GM19099 (cell line): ENCODE results near the gene C4BPA.

Source experiments
- POLR2A ChIP-seq: IDR thresholded peaks from 3 replicates; pipeline ENCODE4 v1.6.1; 2011; ENCODE audit warnings: low read depth; ENCODE audit not compliant: insufficient read length; ENCODE audit errors: extremely low read depth

The C4BPA gene

DNA sequence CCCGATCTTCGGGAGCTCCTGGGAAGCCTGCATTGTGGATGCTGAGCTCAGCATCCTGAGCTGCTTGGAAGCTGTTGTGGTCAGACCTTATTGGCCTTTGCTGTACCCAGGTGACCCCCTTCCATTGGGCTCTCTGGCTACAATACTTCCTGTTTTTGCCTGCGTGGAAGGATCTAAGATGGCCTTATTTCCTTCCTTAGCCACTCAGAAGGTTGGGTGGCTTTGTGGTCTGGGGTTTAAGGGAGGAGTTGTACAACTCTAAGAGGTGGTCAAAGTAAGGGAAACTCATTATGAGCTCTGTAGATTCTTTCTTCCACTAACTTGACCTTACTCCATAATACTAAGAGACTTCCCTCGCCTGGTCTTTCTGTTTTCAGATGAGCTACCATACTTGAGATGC is 33.2 kb upstream of the C4BPA start:
- TF ChIP-seq POLR2A, result no peak

DNA sequence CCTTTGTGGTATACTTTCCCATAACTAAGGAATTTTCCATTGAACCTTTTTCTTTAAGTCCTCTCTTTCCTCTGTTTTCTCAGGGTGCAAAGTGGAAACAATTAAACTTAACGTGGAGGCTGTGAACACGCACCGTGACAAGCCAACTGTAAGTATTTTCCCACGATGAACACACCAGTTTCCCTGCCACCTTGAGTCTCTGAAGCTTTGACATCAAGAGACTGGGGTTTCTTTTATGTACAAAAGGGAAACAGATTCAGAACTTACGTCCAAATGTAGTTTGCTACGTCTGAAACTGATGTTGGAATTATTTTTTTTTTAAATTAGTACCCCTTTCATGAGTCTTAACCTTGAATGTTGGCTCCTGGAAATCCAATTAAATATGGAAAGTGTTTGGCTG is 32.6 kb upstream of the C4BPA start:
- no peak for TF ChIP-seq POLR2A

DNA sequence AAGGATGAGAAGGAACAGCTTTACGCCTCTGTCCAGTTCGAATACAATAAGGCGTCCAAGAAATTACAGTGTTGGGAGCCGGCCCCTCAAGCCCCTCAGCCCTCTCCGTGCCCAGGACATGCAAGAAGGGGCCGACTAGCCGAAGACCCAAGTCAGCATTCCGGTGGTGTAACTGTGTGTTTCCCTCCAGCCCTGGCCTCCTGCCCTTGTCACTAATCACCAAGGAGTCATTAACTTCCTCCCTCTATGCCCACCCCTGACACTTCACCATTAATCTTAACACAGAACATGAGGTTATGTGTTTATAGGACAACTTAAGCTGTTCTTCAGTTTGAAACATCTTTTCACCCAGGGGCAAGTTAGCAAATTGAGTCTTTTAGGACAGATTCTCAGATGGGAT is 31.8 kb upstream of the C4BPA start:
- no peak for TF ChIP-seq POLR2A

DNA sequence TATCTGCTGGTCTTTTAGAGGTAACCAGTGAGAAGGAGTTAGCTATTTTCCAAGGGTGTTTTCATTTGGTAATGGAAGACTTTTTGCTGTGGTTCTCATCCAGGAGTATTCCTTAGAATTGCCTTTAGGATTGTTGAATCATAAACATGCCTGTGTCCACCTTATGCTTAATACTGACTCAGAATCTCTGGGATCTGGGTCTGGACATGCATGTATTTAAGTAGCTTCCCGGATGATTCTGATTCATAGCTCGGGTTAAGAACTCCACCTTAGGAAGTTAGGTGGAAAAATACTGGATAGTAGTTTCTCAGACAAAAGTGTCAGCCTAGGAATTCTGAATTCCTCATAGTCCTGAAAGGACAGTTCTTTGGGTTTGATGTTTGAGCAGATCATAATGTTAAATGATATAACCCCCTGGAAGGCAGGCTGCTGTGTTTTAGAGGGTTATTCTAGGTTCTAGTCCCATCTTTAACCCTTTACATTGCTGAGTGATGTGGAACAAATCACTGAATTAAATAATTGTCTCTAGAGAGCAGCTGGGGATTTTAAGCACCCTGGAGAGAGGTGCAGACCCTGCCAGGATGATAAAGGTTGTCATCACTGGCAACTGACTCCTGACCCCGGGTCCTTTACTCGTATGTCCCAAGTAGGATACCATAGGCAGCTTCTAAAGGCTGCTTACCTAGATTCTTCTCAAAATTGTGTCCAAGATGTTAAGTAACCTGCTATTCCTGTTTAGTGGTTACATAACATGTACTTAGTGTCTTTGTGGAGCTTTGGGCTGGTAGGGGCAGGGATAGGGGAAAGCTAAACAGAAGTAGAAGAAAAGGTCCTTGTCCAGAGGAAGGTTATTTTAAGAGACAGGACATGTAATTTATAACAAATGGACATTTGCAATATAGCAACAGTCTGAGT is 29.9 kb upstream of the C4BPA start:
- no peak for TF ChIP-seq POLR2A

DNA sequence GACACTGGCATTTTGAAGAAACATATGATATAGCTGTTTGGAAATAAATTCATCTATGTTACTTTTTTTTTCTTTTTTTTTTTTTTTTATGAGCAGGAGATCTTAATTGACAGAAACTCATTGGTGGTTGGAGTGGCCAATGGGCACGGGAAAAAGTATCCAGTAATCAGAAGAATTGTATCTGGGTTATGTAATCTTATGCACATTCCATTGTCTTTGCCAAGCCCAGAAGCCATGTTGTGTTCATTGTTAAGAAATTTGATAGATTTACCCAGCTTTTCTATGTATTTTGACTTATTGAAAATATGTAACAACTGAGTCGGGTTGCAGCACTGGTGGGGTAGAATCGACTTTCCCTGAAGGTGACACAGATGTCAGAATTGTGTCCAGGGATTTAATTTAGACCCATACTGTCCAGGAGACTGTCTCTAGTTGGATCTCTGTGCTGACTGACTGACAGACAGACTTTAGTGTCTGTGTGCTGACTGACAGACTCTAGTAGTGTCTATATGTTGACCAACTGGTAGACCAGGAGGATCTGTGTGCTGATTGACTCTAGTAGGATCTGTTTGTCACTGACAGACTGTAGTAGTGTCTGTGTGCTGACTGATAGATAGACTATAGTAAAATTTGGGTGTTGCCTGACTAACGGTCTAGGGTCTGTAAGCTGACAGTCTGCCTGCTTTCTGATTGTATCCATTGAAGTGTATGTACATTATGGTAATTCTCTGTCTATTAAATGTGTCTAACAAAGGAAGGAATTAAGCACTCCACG is 27.7 kb upstream of the C4BPA start:
- TF ChIP-seq POLR2A, result no peak

DNA sequence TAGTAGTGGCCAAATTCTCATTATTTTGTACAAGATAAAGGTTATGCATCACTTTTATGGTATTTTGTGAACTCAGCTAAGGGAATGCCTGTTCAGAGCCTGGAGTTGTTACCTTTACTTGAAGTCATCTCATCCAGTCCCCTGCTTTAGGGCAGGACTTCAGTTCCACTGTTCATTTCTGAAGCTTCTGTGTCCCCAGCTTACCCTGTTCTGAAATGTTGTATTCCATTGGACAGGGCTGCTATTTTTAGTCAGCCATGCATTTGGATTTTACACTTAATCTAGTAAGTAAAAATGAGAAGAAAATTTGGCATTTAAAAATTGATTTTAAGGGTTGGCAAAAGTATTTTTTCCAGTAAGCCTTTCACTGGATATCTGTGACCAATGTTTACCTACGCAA is 27.0 kb upstream of the C4BPA start:
- no peak for TF ChIP-seq POLR2A

DNA sequence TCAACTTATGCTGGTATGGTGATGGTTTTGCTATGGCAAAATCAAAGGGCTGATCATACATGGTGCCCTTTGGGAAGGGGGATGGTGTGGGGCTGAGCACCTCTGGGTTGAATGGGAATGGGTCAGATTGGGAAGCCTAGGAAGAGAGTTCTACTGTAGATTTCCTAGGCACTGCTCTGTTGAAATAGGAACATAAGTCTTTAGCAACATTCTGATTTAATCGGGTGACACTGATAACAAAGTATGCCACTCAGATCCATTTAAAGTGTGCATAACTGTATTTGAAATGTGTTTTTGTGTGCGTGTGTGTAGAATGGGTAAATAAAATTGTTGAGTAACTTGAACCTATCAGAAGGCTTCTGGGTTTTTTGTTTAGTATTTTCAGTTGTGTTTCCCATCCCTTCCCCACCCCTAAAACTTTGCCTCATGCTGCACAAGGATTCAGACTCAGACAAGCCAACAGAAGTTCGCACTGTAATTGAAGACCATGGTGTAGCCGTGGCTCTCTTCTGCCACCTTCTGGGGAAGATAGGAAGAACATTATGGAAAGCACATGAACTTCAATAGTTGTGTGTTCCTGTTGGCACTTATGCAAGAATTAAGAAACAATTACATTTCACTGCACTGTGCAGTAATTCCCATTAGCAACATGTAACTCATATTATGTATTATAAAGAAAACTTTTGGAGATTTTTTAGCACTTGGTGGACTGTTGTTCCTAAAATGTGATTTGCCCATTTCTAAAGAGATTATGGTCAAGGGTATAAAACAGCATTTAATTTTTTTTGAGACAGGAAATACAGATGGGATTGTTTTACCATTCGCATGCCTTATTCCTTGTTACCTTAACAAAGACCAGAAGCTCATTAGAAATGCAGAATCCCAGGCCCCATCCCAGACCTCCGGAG is 26.3 kb upstream of the C4BPA start:
- TF ChIP-seq POLR2A, result no peak

DNA sequence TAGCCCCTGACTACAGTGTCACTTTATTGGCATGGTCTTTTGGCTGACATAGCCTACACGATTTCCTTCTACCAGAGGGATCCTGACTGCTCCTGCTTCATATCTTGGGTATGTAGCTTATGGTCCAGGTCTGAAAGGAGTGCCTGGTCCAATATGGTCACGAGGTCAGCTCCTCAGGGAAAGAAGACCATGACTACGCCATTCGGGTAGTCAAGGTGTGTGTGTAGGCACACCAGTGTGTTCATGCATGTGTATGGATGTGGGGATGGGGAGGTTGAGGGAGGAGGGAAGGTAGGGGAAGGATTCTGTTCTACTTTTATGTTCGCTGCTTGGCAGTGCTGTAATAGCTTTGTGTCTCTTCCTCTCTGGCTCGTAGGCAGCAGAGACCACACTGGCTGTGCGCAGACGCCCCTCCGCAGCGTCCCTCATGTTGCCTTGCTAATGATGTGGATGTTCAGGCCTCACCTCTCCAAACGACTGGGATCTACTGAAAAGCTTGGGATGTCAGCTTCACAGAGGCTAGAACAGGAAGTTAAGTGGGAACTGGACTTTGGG is 25.4 kb upstream of the C4BPA start:
- no peak for TF ChIP-seq POLR2A

DNA sequence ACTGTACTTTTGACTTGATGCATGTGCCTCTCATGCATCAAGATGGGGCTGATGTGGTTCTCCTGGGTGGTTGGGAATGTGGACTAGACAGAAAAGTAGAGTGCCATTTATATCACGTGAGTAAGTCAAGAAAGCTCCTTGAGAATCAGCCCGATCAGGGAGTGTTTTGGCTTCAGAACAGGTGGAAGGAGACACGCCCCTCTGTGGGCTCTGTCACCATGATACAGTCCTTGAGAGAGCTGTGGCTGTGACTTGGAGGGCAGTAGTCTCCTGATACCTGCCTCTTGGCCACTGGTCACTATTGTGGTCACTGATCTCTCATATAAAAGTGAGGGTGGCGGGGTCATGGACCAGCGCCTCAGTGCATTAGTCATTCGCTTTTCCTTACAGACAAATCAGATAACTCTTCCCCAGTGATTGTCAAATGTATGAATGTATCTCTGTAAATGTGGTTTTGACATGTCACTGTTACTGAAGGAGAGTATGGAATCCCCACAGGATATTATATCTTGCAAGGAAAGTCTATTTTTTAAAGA is 24.3 kb upstream of the C4BPA start:
- no peak for TF ChIP-seq POLR2A

DNA sequence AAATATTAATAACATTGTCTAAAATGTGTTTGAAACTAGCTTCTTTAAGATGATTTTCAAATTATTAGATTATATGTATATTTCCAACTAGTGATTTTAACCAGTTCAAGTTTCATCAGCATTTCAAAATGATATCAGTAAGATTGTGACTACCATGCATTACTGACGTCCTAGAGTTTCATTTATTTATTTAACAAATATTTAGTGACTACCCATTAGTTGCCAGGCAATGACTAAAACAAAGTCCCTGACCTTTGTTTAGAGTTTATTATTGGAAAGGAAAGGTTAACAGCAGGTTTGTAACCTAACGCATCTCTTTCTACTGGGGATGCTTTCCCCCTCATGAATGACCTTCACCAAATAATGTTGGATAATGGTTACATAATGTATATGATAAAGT is 22.9 kb upstream of the C4BPA start:
- no peak for TF ChIP-seq POLR2A

DNA sequence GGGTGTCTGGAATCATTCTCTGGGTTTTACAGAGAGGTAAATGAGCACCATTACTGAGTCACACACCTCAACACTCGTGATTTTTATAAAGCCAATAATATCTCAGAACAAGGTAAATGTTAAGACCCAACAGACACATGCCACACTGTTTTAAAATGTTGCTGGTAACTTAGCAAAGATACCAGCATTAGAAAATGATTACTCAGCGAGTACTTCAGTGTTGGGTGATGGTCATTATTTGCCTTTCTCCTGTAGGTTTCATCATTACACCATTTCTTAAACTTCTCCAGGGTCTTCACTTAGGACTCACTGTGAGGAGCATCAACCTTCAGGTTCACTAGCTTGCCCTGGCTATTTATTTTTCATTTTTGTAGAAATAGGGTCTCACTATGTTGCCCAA is 22.2 kb upstream of the C4BPA start:
- no peak for TF ChIP-seq POLR2A

DNA sequence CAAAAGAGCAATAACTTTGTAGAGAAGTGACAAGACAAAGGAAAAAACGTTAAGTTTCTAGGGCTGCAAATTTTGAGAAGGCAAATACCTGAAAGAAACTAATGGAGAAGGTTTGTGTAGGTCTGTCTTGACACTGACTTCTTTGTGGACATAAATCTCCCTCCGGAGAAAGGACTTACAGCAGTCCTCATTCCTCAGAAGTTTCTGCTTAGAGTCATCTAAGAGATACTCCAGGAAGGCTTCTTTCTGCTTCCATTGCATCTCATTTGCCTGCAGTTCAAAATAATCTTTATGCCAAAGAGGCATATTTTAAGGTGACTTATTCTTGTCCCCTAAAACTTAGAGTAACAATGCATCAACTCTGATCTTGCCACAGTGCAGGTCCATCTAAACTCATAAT is 19.8 kb upstream of the C4BPA start:
- TF ChIP-seq POLR2A, result no peak

DNA sequence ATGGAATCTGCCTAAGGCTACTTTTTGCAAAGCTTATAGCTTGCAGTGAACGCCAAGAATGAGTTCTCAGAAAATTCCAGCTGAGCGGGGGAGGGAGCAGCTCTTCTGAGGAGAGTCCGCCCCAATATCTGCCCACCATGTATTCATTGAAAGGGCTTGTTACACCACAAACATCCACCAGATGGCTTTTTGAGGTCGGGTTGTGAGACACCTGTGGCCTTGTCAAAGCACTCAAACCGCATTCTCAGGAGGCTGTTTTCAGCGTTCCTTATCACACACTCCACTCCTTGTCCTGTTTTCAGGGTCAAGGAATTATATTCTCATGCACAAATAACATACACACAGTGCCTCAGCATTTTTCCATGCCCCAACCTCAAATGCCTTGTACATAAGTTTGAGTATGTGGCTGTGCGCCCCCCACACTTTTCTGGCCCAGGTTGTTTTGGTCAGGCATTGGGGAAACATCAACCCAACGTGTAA is 19.3 kb upstream of the C4BPA start:
- no peak for TF ChIP-seq POLR2A

DNA sequence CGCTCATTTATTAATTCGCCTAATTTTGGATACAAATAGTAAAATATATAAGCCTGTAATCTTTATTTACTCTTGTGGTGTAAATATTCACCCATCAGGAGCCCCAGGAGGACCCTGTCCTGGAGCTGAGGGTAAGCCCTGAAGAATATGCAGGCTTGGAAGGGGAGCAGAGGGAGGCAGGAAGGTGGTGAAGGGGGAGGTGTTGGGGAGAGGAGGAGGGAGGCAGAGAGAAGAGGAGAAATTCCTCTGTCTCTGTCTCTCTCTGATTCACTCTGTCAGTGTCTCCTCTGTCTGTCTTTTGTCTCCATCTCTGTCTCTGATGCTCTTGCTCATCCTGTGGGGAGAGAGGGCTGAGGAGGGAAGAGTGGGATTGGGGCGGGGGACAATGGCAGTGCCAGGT is 18.1 kb upstream of the C4BPA start:
- TF ChIP-seq POLR2A, result no peak
